NCI-H2196 treated with DMSO at 0.1 percent for 48 hours (cell line): ENCODE data around the gene DHRS7.

Source experiments
- DNase-seq: peaks from one replicate; lab custom pipeline; 2025; ENCODE audit not compliant: unreplicated experiment; lab: John Stamatoyannopoulos, UW

DHRS7 gene

GRCh38 chr14:60164712-60165546 lies at the start of gene DHRS7:
Gene DHRS7, minus strand, starts transcription at chr14:60165398. Its CDS starts 89 bp downstream, at chr14:60165309.
- peak; percentile 65 for DNase-seq

- no peak for DNase-seq
These were observed 49.4 kb upstream of the DHRS7 start for GRCh38 chr14:60214415-60215126.

GRCh38 chr14:60214003-60214402 lies 48.8 kb upstream of the DHRS7 start:
- no peak for DNase-seq

GRCh38 chr14:60212503-60213371 lies 47.5 kb upstream of the DHRS7 start:
- DNase-seq, result no peak

- DNase-seq, result no peak
These were observed 46.0 kb upstream of the DHRS7 start for GRCh38 chr14:60211153-60211552.

GRCh38 chr14:60210703-60211102 lies 45.5 kb upstream of the DHRS7 start:
- DNase-seq, result no peak

- no peak for DNase-seq
These were observed 41.8 kb upstream of the DHRS7 start for GRCh38 chr14:60206837-60207533.

GRCh38 chr14:60206249-60206670 lies 41.1 kb upstream of the DHRS7 start:
- DNase-seq, result no peak

GRCh38 chr14:60204843-60205774 lies 39.9 kb upstream of the DHRS7 start:
- DNase-seq, result no peak

GRCh38 chr14:60204104-60204842 lies 39.1 kb upstream of the DHRS7 start:
- no peak for DNase-seq

GRCh38 chr14:60199321-60199720 lies 34.1 kb upstream of the DHRS7 start:
- no peak for DNase-seq

GRCh38 chr14:60197629-60198303 lies 32.6 kb upstream of the DHRS7 start:
- DNase-seq, result no peak

GRCh38 chr14:60196291-60196690 lies 31.1 kb upstream of the DHRS7 start:
- no peak for DNase-seq

- DNase-seq, result no peak
These were observed 30.1 kb upstream of the DHRS7 start for GRCh38 chr14:60195179-60195810.

- DNase-seq, result no peak
These were observed 25.0 kb upstream of the DHRS7 start for GRCh38 chr14:60189923-60190840.

GRCh38 chr14:60188696-60189095 lies 23.5 kb upstream of the DHRS7 start:
- DNase-seq, result no peak

- DNase-seq, result no peak
These were observed 22.9 kb upstream of the DHRS7 start for GRCh38 chr14:60188115-60188514.
